Karpas-422 (cell line): ENCODE measurements around the gene MAPK13. TPM values are rescaled to one million over a fixed set of nuclear protein-coding genes. Genes with fewer than 3 reads are reported as not detected.

Source experiments
- DNase-seq: peaks from one replicate; pipeline ENCODE4 v3.0.0-alpha.2; 2015
- H2AFZ ChIP-seq: fragments of 200-600 bp; sonication (generic); 2 replicates; pipeline ENCODE4 v1.6.1; 2014; ENCODE audit warnings: antibody characterized with exemption, low read length, mixed read lengths
- H3K27ac ChIP-seq: fragments of 200-600 bp; sonication (generic); 2 replicates; pipeline ENCODE4 v1.5.1; 2014; ENCODE audit warnings: mild to moderate bottlenecking, low read length, moderate library complexity
- H3K27me3 ChIP-seq: fragments of 200-600 bp; sonication (generic); 2 replicates; pipeline ENCODE4 v1.6.1; 2014; ENCODE audit warnings: low read length, mixed read lengths
- H3K36me3 ChIP-seq: fragments of 200-600 bp; sonication (generic); 2 replicates; pipeline ENCODE4 v1.6.1; 2014; ENCODE audit warnings: low read length, mixed read lengths; ENCODE audit not compliant: insufficient read depth
- H3K4me1 ChIP-seq: fragments of 200-600 bp; sonication (generic); 2 replicates; pipeline ENCODE4 v1.6.1; 2014; ENCODE audit warnings: mild to moderate bottlenecking, low read length, mixed read lengths
- H3K4me2 ChIP-seq: fragments of 200-600 bp; sonication (generic); 2 replicates; pipeline ENCODE4 v1.6.1; 2014; ENCODE audit warnings: low read length, low read depth, mild to moderate bottlenecking; ENCODE audit not compliant: poor library complexity, severe bottlenecking
- H3K4me3 ChIP-seq: fragments of 200-600 bp; sonication (generic); 2 replicates; pipeline ENCODE4 v1.5.1; 2014; ENCODE audit warnings: mild to moderate bottlenecking, antibody characterized with exemption, low read length, mixed read lengths
- H3K79me2 ChIP-seq: fragments of 200-600 bp; sonication (generic); 2 replicates; pipeline ENCODE4 v1.6.1; 2014; ENCODE audit warnings: mild to moderate bottlenecking, low read length, mixed read lengths
- H3K9ac ChIP-seq: fragments of 200-600 bp; sonication (generic); 2 replicates; pipeline ENCODE4 v1.6.0; 2014; ENCODE audit warnings: low read length
- H3K9me2 ChIP-seq: fragments of 200-600 bp; sonication (generic), shearing (Covaris generic); replicated peaks from 2 replicates; pipeline ENCODE4 v1.6.0; 2014; ENCODE audit warnings: mild to moderate bottlenecking, low read length, moderate library complexity; ENCODE audit not compliant: insufficient read depth
- H3K9me3 ChIP-seq: fragments of 300-700, 200-600 bp; sonication (generic); 2 replicates; pipeline ENCODE4 v1.6.1; 2014; ENCODE audit warnings: low read length, mixed read lengths
- H4K20me1 ChIP-seq: fragments of 200-600 bp; sonication (generic); 2 replicates; pipeline ENCODE4 v1.6.1; 2014; ENCODE audit warnings: mild to moderate bottlenecking, antibody characterized with exemption, low read length, low read depth; ENCODE audit not compliant: insufficient read depth
- total RNA-seq: library from RNA; depleted of rRNA; stranded (reverse); fragments of >200 nt; shearing (Covaris generic); gene quantifications from 2 replicates; pipeline ENCODE4 v1.2.3, GENCODE V29; 2014; ENCODE audit warnings: low replicate concordance

The MAPK13 gene
- total RNA-seq, 1 experiment from 2014 or later = 1.6 TPM

- Histone ChIP-seq H4K20me1 (no peaks in the 10 kb centered on the region), H3K79me2 (no peaks in the 10 kb centered on the region), H3K27ac (no peak overlapping the region), H2AFZ (no peak overlapping the region), H3K9ac (no peak overlapping the region), H3K9me2 (no peaks in the 10 kb centered on the region), H3K4me1 (no peaks in the 10 kb centered on the region), H3K4me3 (no peak overlapping the region), H3K4me2 (no peak overlapping the region), H3K36me3 (no peaks in the 10 kb centered on the region), H3K9me3 (no peaks in the 10 kb centered on the region; the same call in 1 of the 2 replicates), H3K27me3 (no peaks in the 10 kb centered on the region)
- no peak for DNase-seq
Measured at GRCh38 chr6:36150283-36150682, 20.0 kb downstream of the MAPK13 start.

- Histone ChIP-seq H4K20me1 (no peaks in the 10 kb centered on the region), H3K79me2 (no peaks in the 10 kb centered on the region), H3K27ac (no peak overlapping the region), H3K27me3 (no peaks in the 10 kb centered on the region), H3K4me1 (no peaks in the 10 kb centered on the region), H3K9me3 (peaks cover 8% of the 10 kb centered on the region), H3K9me2 (no peaks in the 10 kb centered on the region), H3K36me3 (no peaks in the 10 kb centered on the region), H2AFZ (no peak overlapping the region), H3K9ac (no peak overlapping the region), H3K4me2 (no peak overlapping the region), H3K4me3 (no peak overlapping the region)
- no peak for DNase-seq
Measured at GRCh38 chr6:36154286-36154685, 24.0 kb downstream of the MAPK13 start.

GRCh38 chr6:36155662-36156061, 25.3 kb downstream of the MAPK13 start:
- H3K9me2 ChIP-seq = no peaks in the 10 kb centered on the region
- H3K4me2 ChIP-seq = no peak overlapping the region
- no peaks in the 10 kb centered on the region for H3K79me2 ChIP-seq
- H3K4me1 ChIP-seq = no peaks in the 10 kb centered on the region
- no peaks in the 10 kb centered on the region for H3K36me3 ChIP-seq
- no peaks in the 10 kb centered on the region for H3K27me3 ChIP-seq
- no peak overlapping the region for H3K4me3 ChIP-seq
- H3K9me3 ChIP-seq = peaks cover 8% of the 10 kb centered on the region
- H4K20me1 ChIP-seq = no peaks in the 10 kb centered on the region
- DNase-seq = no peak
- H3K27ac ChIP-seq = no peak overlapping the region
- H3K9ac ChIP-seq = no peak overlapping the region
- no peak overlapping the region for H2AFZ ChIP-seq

GRCh38 chr6:36160147-36160760, 29.9 kb downstream of the MAPK13 start:
- H3K4me2 ChIP-seq = no peak overlapping the region
- no peaks in the 10 kb centered on the region for H3K27me3 ChIP-seq
- peaks cover 8% of the 10 kb centered on the region for H3K9me3 ChIP-seq
- DNase-seq = no peak
- H3K4me3 ChIP-seq = no peak overlapping the region
- no peaks in the 10 kb centered on the region for H3K4me1 ChIP-seq
- no peak overlapping the region for H3K9ac ChIP-seq
- H3K79me2 ChIP-seq = no peaks in the 10 kb centered on the region
- H3K27ac ChIP-seq = no peak overlapping the region
- H3K9me2 ChIP-seq = no peaks in the 10 kb centered on the region
- H2AFZ ChIP-seq = no peak overlapping the region
- no peaks in the 10 kb centered on the region for H4K20me1 ChIP-seq
- H3K36me3 ChIP-seq = no peaks in the 10 kb centered on the region

GRCh38 chr6:36169023-36170007, 39.0 kb downstream of the MAPK13 start:
- H3K27ac ChIP-seq = no peak overlapping the region
- H4K20me1 ChIP-seq = no peaks in the 10 kb centered on the region
- H3K27me3 ChIP-seq = no peaks in the 10 kb centered on the region
- H3K79me2 ChIP-seq = no peaks in the 10 kb centered on the region
- no peaks in the 10 kb centered on the region for H3K4me1 ChIP-seq
- DNase-seq = no peak
- H3K9me3 ChIP-seq = no peaks in the 10 kb centered on the region
- no peaks in the 10 kb centered on the region for H3K9me2 ChIP-seq
- H3K4me3 ChIP-seq = no peak overlapping the region
- no peak overlapping the region for H3K9ac ChIP-seq
- H2AFZ ChIP-seq = no peak overlapping the region
- no peaks in the 10 kb centered on the region for H3K36me3 ChIP-seq
- H3K4me2 ChIP-seq = no peak overlapping the region

- H3K9ac ChIP-seq = no peak overlapping the region
- no peak overlapping the region for H3K27ac ChIP-seq
- no peak for DNase-seq
- no peaks in the 10 kb centered on the region for H3K36me3 ChIP-seq
- no peaks in the 10 kb centered on the region for H3K4me1 ChIP-seq
- no peaks in the 10 kb centered on the region for H3K9me2 ChIP-seq
- H3K79me2 ChIP-seq = no peaks in the 10 kb centered on the region
- H3K9me3 ChIP-seq = no peaks in the 10 kb centered on the region
- no peaks in the 10 kb centered on the region for H3K27me3 ChIP-seq
- H2AFZ ChIP-seq = no peak overlapping the region
- no peaks in the 10 kb centered on the region for H4K20me1 ChIP-seq
- H3K4me3 ChIP-seq = no peak overlapping the region
- H3K4me2 ChIP-seq = no peak overlapping the region
Measured at GRCh38 chr6:36170704-36171103, 40.4 kb downstream of the MAPK13 start.

- no peaks in the 10 kb centered on the region for H3K9me3 ChIP-seq
- H3K4me2 ChIP-seq = no peak overlapping the region
- H3K9me2 ChIP-seq = no peaks in the 10 kb centered on the region
- no peak overlapping the region for H3K27ac ChIP-seq
- no peaks in the 10 kb centered on the region for H3K79me2 ChIP-seq
- no peaks in the 10 kb centered on the region for H4K20me1 ChIP-seq
- no peak overlapping the region for H2AFZ ChIP-seq
- H3K4me3 ChIP-seq = no peak overlapping the region
- H3K27me3 ChIP-seq = no peaks in the 10 kb centered on the region
- H3K9ac ChIP-seq = no peak overlapping the region
- H3K36me3 ChIP-seq = no peaks in the 10 kb centered on the region
- H3K4me1 ChIP-seq = no peaks in the 10 kb centered on the region
- DNase-seq = no peak
Measured at GRCh38 chr6:36171573-36171972, 41.3 kb downstream of the MAPK13 start.

- no peaks in the 10 kb centered on the region for H3K36me3 ChIP-seq
Measured at GRCh38 chr6:36177166-36177565, 46.9 kb downstream of the MAPK13 start.

More at GRCh38 chr6:36177166-36177565, 46.9 kb downstream of the MAPK13 start:
- DNase-seq = no peak
- no peak overlapping the region for H3K9ac ChIP-seq
- no peak overlapping the region for H3K4me3 ChIP-seq
- no peaks in the 10 kb centered on the region for H3K4me1 ChIP-seq
- H4K20me1 ChIP-seq = no peaks in the 10 kb centered on the region
- no peak overlapping the region for H2AFZ ChIP-seq
- no peaks in the 10 kb centered on the region for H3K79me2 ChIP-seq
- no peak overlapping the region for H3K4me2 ChIP-seq
- H3K27me3 ChIP-seq = peaks cover 8% of the 10 kb centered on the region
- H3K9me2 ChIP-seq = no peaks in the 10 kb centered on the region
- no peak overlapping the region for H3K27ac ChIP-seq
- peaks cover 15% of the 10 kb centered on the region for H3K9me3 ChIP-seq
